ENCODE measurements around the gene CDT1.
"Not testable (repeated sequence)": the region's sequence is repeated elsewhere in the genome, so short reads cannot be mapped to it uniquely, and the experiment has no call there.

CDT1 gene

DNA sequence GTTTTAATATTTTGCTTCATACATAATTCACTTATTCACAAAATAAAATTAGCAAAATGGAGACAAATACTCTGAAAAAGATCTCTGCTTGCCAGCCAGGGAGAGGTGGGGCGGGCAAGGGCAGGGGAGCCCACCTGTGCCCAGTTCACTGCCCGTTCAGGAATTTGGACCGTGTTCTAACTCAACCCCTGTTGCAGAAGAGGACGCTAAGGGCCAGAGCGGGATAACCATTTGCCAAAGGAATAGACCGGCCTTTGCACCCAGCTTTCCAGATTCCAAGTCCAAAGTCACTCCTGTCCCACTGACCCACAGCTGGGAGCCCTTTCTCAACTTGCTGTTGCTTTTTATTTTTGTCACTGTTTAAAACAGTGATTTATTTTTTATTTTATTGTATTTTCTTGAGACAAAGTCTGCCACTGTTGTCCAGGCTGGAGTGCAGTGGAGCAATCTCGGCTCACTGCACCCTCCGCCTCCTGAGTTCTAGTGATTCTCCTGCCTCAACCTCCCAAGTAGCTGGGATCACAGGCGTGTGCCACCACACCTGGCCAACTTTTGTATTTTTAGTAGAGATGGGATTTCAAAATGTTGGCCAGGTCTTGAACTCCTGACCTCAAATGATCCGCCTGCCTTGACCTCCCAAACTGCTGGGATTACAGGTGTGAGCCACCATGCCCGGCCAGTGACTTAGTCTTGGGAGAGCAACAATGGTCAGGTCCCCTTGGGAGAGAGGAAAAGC lies 15.8 kb upstream of the CDT1 start:
- Histone ChIP-seq H2AFZ (ENCODE audit: low read length) (no peak overlapping the region), H3K9ac (ENCODE audit: low read depth, low read length, poor library complexity) (no peak overlapping the region), H3K9me3 (replicated peaks in 1 of 2; ENCODE audit: control insufficient read depth in 2 of 2, insufficient read depth in 1 of 2, low read depth in 1 of 2, low read length in 2 of 2) (no peaks in the 10 kb centered on the region), H3K4ac (ENCODE audit: low read length) (no peak overlapping the region), H4K91ac (ENCODE audit: low read depth, low read length, poor library complexity) (no peak overlapping the region), H2BK5ac (ENCODE audit: low read length) (no peak overlapping the region), H3K79me1 (ENCODE audit: low read depth, low read length) (peaks cover 3% of the 10 kb centered on the region), H3K18ac (ENCODE audit: low read length) (no peak overlapping the region), H2BK120ac (ENCODE audit: low read depth, low read length) (no peak overlapping the region), H4K8ac (ENCODE audit: low read depth, low read length) (no peak overlapping the region), H3K4me2 (ENCODE audit: insufficient read depth, low read length, poor library complexity, severe bottlenecking) (no peak overlapping the region), H3K27me3 (ENCODE audit: control insufficient read depth in 3 of 3, insufficient read depth in 3 of 3, low read depth in 1 of 3, low read length in 3 of 3) (peaks cover 0 to 33% (median 18%) of the 10 kb centered on the region in 3 experiments), H2BK15ac (ENCODE audit: low read length) (no peak overlapping the region), H3K4me3 (ENCODE audit: low read length in 2 of 2) (no peak overlapping the region), H3K23ac (ENCODE audit: low read depth, low read length, poor library complexity) (no peak overlapping the region), H3K14ac (ENCODE audit: low read length) (no peak overlapping the region), H2BK12ac (ENCODE audit: low read length) (no peak overlapping the region), H3K27ac (replicated peaks; ENCODE audit: low read length) (no peak overlapping the region), H3K36me3 (replicated peaks in 1 of 2; ENCODE audit: control insufficient read depth in 2 of 2, insufficient read depth in 2 of 2, low read length in 2 of 2) (no peaks in the 10 kb centered on the region), H2AK5ac (ENCODE audit: low read depth, low read length) (peak overlapping the region; percentile 28), H3K4me1 (ENCODE audit: control insufficient read depth in 2 of 2, insufficient read depth in 1 of 2, low read depth in 1 of 2, low read length in 2 of 2) (peaks cover 10 to 25% of the 10 kb centered on the region in 2 donors)
- WGBS, 2 donors (ENCODE audit: extremely low coverage in 2 of 2, insufficient read length in 2 of 2, insufficient replicate concordance in 1 of 2): no CpG with 5 or more reads among the region's 11 CpGs
- no peak for DNase-seq (ENCODE audit: low spot score)

DNA sequence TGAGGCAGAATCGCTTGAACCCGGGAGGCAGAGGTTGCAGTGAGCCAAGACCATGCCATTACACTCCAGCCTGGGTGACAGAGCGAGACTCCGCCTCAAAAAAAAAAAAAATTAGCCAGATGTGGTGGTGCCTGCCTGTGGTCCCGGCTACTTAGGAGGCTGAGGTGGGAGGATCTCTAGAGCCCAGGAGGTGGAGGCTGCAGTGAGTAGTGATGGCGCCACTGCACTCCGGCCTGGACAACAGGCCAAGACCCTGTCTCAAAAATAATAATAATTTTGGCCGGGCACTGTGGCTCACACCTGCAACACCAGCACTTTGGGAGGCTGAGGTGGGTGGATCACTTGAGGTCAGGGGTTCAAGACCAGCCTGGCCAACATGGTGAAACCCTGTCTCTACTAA lies 14.8 kb upstream of the CDT1 start:
- H3K4ac ChIP-seq (ENCODE audit: low read length); H3K36me3 ChIP-seq (replicated peaks in 1 of 2; ENCODE audit: control insufficient read depth in 2 of 2, insufficient read depth in 2 of 2, low read length in 2 of 2); H2BK12ac ChIP-seq (ENCODE audit: low read length); H3K18ac ChIP-seq (ENCODE audit: low read length); H3K14ac ChIP-seq (ENCODE audit: low read length); DNase-seq (ENCODE audit: low spot score); H3K27ac ChIP-seq (replicated peaks; ENCODE audit: low read length); H2AFZ ChIP-seq (ENCODE audit: low read length); H2AK5ac ChIP-seq (ENCODE audit: low read depth, low read length); H3K23ac ChIP-seq (ENCODE audit: low read depth, low read length, poor library complexity); H2BK120ac ChIP-seq (ENCODE audit: low read depth, low read length); H3K9ac ChIP-seq (ENCODE audit: low read depth, low read length, poor library complexity); H4K8ac ChIP-seq (ENCODE audit: low read depth, low read length); H3K4me3 ChIP-seq (ENCODE audit: low read length in 2 of 2); H3K4me2 ChIP-seq (ENCODE audit: insufficient read depth, low read length, poor library complexity, severe bottlenecking); H3K9me3 ChIP-seq (replicated peaks in 1 of 2; ENCODE audit: control insufficient read depth in 2 of 2, insufficient read depth in 1 of 2, low read depth in 1 of 2, low read length in 2 of 2); H4K91ac ChIP-seq (ENCODE audit: low read depth, low read length, poor library complexity); H2BK15ac ChIP-seq (ENCODE audit: low read length); H2BK5ac ChIP-seq (ENCODE audit: low read length); H3K79me1 ChIP-seq (ENCODE audit: low read depth, low read length): not testable (repeated sequence)
- H3K4me1 ChIP-seq (ENCODE audit: control insufficient read depth in 2 of 2, insufficient read depth in 1 of 2, low read depth in 1 of 2, low read length in 2 of 2): peaks cover 8 to 28% of the 10 kb centered on the region in 2 donors
- WGBS, 2 donors (ENCODE audit: extremely low coverage in 2 of 2, insufficient read length in 2 of 2, insufficient replicate concordance in 1 of 2): no CpG with 5 or more reads among the region's 8 CpGs
- H3K27me3 ChIP-seq (ENCODE audit: control insufficient read depth in 3 of 3, insufficient read depth in 3 of 3, low read depth in 1 of 3, low read length in 3 of 3): peaks cover 0 to 29% (median 16%) of the 10 kb centered on the region in 3 experiments

DNA sequence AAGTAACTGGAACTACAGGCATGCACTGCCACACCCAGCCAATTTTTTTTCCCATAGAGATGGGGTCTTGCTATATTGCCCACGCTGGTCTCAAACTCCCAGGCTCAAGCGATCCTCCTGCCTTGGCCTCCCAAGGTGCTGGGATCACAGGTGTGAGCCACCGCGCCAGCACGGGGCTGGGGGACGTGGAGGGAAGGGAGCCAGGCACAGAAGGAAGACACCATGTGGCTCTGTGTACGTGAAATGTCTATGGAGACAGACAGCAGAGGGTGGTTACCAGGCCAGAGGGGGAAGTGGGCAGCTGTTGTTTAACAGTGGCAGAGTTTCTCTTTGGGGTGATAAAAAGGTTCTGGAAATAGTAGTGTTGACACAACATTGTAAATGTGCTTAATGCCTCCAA lies 14.0 kb upstream of the CDT1 start:
- no peak overlapping the region for H3K14ac ChIP-seq (ENCODE audit: low read length)
- H3K36me3 ChIP-seq (replicated peaks in 1 of 2; ENCODE audit: control insufficient read depth in 2 of 2, insufficient read depth in 2 of 2, low read length in 2 of 2): no peaks in the 10 kb centered on the region
- no peak overlapping the region for H3K4ac ChIP-seq (ENCODE audit: low read length)
- H2BK5ac ChIP-seq (ENCODE audit: low read length): no peak overlapping the region
- H3K9ac ChIP-seq (ENCODE audit: low read depth, low read length, poor library complexity): no peak overlapping the region
- no peak overlapping the region for H3K27ac ChIP-seq (replicated peaks; ENCODE audit: low read length)
- H3K9me3 ChIP-seq (replicated peaks in 1 of 2; ENCODE audit: control insufficient read depth in 2 of 2, insufficient read depth in 1 of 2, low read depth in 1 of 2, low read length in 2 of 2): no peaks in the 10 kb centered on the region
- no peak overlapping the region for H4K8ac ChIP-seq (ENCODE audit: low read depth, low read length)
- no peak overlapping the region for H2BK12ac ChIP-seq (ENCODE audit: low read length)
- peaks cover 0 to 21% (median 10%) of the 10 kb centered on the region in 3 experiments for H3K27me3 ChIP-seq (ENCODE audit: control insufficient read depth in 3 of 3, insufficient read depth in 3 of 3, low read depth in 1 of 3, low read length in 3 of 3)
- no peak overlapping the region for H2BK15ac ChIP-seq (ENCODE audit: low read length)
- no peak for DNase-seq (ENCODE audit: low spot score)
- H2AK5ac ChIP-seq (ENCODE audit: low read depth, low read length): peak overlapping the region; percentile 52
- no peak overlapping the region for H2AFZ ChIP-seq (ENCODE audit: low read length)
- H3K4me3 ChIP-seq (ENCODE audit: low read length in 2 of 2): no peak overlapping the region
- no peak overlapping the region for H3K18ac ChIP-seq (ENCODE audit: low read length)
- H2BK120ac ChIP-seq (ENCODE audit: low read depth, low read length): no peak overlapping the region
- H3K4me2 ChIP-seq (ENCODE audit: insufficient read depth, low read length, poor library complexity, severe bottlenecking): no peak overlapping the region
- H3K23ac ChIP-seq (ENCODE audit: low read depth, low read length, poor library complexity): no peak overlapping the region
- peaks cover 8 to 25% of the 10 kb centered on the region in 2 donors for H3K4me1 ChIP-seq (ENCODE audit: control insufficient read depth in 2 of 2, insufficient read depth in 1 of 2, low read depth in 1 of 2, low read length in 2 of 2)
- no CpG with 5 or more reads among the region's 7 CpGs for WGBS, 2 donors (ENCODE audit: extremely low coverage in 2 of 2, insufficient read length in 2 of 2, insufficient replicate concordance in 1 of 2)
- H4K91ac ChIP-seq (ENCODE audit: low read depth, low read length, poor library complexity): no peak overlapping the region
- H3K79me1 ChIP-seq (ENCODE audit: low read depth, low read length): no peaks in the 10 kb centered on the region

DNA sequence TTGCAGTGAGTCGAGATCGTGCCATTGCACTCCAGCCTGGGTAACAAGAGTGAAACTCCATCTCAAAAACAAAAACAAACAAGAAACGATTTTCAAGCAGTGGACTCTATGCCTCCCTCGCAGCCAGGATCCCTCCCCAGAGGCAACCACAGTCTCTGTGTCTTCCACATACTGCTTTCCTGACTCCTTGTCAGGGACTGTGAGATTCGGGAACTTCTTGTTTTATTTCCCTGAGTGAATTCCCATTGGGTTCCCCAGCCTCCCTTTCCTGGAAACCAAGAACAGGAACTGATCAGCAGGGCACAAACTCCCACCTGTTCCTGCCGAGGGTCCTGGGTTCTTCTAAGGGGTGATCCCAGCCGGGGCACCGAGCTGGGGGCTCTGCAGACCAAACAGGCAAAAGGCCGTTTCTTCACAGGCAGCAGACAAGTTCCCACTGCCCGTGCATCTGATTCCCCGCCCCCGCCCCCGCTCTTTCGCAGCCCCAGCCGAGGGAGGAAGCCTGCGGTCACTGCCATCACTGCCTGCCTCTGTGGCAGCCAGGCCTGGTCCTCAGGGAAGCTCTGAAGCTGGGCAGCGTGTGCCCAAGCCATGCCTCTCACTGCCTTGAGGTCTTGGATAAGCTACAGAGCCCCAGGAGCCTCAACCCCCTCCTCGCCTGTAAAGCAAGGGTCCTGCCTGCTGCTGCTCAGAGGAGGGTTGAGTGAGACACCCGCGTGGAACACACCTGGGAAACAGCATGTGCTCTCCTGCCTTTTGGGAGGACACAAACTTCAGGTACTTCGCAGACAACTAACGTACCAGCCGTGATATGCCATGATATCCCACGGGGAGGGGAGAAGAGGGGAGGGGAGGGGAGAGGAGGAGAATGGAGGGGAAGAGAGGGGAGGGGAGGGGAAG lies 13.0 kb upstream of the CDT1 start:
- no peak for DNase-seq (ENCODE audit: low spot score)
- Histone ChIP-seq H2BK12ac (ENCODE audit: low read length) (peak overlapping the region; percentile 100), H3K4me3 (ENCODE audit: low read length in 2 of 2) (no peak overlapping the region), H3K79me1 (ENCODE audit: low read depth, low read length) (no peaks in the 10 kb centered on the region), H3K27me3 (ENCODE audit: control insufficient read depth in 3 of 3, insufficient read depth in 3 of 3, low read depth in 1 of 3, low read length in 3 of 3) (peaks cover 0 to 21% (median 4%) of the 10 kb centered on the region in 3 experiments), H2AFZ (ENCODE audit: low read length) (peak overlapping the region; percentile 87), H3K9ac (ENCODE audit: low read depth, low read length, poor library complexity) (peak overlapping the region; percentile 50), H2AK5ac (ENCODE audit: low read depth, low read length) (peak overlapping the region; percentile 71), H3K18ac (ENCODE audit: low read length) (peak overlapping the region; percentile 88), H3K4me1 (ENCODE audit: control insufficient read depth in 2 of 2, insufficient read depth in 1 of 2, low read depth in 1 of 2, low read length in 2 of 2) (peaks cover 8 to 25% of the 10 kb centered on the region in 2 donors), H3K4ac (ENCODE audit: low read length) (no peak overlapping the region), H3K9me3 (replicated peaks in 1 of 2; ENCODE audit: control insufficient read depth in 2 of 2, insufficient read depth in 1 of 2, low read depth in 1 of 2, low read length in 2 of 2) (no peaks in the 10 kb centered on the region), H3K36me3 (replicated peaks in 1 of 2; ENCODE audit: control insufficient read depth in 2 of 2, insufficient read depth in 2 of 2, low read length in 2 of 2) (no peaks in the 10 kb centered on the region), H4K91ac (ENCODE audit: low read depth, low read length, poor library complexity) (no peak overlapping the region), H2BK120ac (ENCODE audit: low read depth, low read length) (peak overlapping the region; percentile 74), H3K14ac (ENCODE audit: low read length) (peak overlapping the region; percentile 63), H2BK5ac (ENCODE audit: low read length) (no peak overlapping the region), H2BK15ac (ENCODE audit: low read length) (peak overlapping the region; percentile 83), H3K23ac (ENCODE audit: low read depth, low read length, poor library complexity) (peak overlapping the region; percentile 48), H3K27ac (replicated peaks; ENCODE audit: low read length) (no peak overlapping the region), H4K8ac (ENCODE audit: low read depth, low read length) (no peak overlapping the region), H3K4me2 (ENCODE audit: insufficient read depth, low read length, poor library complexity, severe bottlenecking) (no peak overlapping the region)
- no CpG with 5 or more reads among the region's 24 CpGs for WGBS, 2 donors (ENCODE audit: extremely low coverage in 2 of 2, insufficient read length in 2 of 2, insufficient replicate concordance in 1 of 2)

Data from neuronal stem cell (in vitro differentiated cells).